H9 (cell line): ENCODE data around the gene UROS. TPM values are rescaled to one million over a fixed set of nuclear protein-coding genes. Genes with fewer than 3 reads are reported as not detected.

Experiments
- DNase-seq: peaks from one replicate; pipeline ENCODE4 v3.0.0-alpha.2; 2017
- H2AFZ ChIP-seq: one replicate; pipeline ENCODE4 v1.6.1; 2013; ENCODE audit warnings: mild to moderate bottlenecking, low read length, control low read depth, moderate library complexity
- H2AK5ac ChIP-seq: 2 replicates; pipeline ENCODE4 v1.6.1; 2013; ENCODE audit warnings: low read length, control low read depth, mixed read lengths; ENCODE audit not compliant: insufficient read length
- H2BK120ac ChIP-seq: one replicate; pipeline ENCODE4 v1.6.1; 2013; ENCODE audit warnings: low read depth, mild to moderate bottlenecking, low read length, control low read depth, inconsistent platforms; ENCODE audit not compliant: poor library complexity, severe bottlenecking
- H2BK12ac ChIP-seq: 2 replicates; pipeline ENCODE4 v1.6.1; 2013; ENCODE audit warnings: low read length, control low read depth, mixed read lengths, low read depth; ENCODE audit not compliant: insufficient read length
- H2BK15ac ChIP-seq: 2 replicates; pipeline ENCODE4 v1.6.1; 2013; ENCODE audit warnings: low read depth, low read length, control low read depth
- H2BK20ac ChIP-seq: one replicate; pipeline ENCODE4 v1.6.1; 2013; ENCODE audit warnings: low read depth, mild to moderate bottlenecking, low read length, control low read depth, inconsistent platforms; ENCODE audit not compliant: poor library complexity, severe bottlenecking
- H2BK5ac ChIP-seq: 2 replicates; pipeline ENCODE4 v1.6.1; 2013; ENCODE audit warnings: low read length, control low read depth, mixed read lengths; ENCODE audit not compliant: insufficient read length
- H3K14ac ChIP-seq: 2 replicates; pipeline ENCODE4 v1.6.1; 2013; ENCODE audit warnings: low read length, control low read depth; ENCODE audit not compliant: insufficient read depth
- H3K18ac ChIP-seq: 2 replicates; pipeline ENCODE4 v1.6.1; 2013; ENCODE audit warnings: low read depth, mild to moderate bottlenecking, mixed read lengths, low read length, control low read depth; ENCODE audit not compliant: insufficient read length
- H3K23ac ChIP-seq: 2 replicates; pipeline ENCODE4 v1.6.1; 2013; ENCODE audit warnings: low read length, control low read depth, mixed read lengths, low read depth; ENCODE audit not compliant: insufficient read length
- H3K23me2 ChIP-seq: 2 replicates; pipeline ENCODE4 v1.6.1; 2013; ENCODE audit warnings: low read depth, mild to moderate bottlenecking, mixed read lengths, low read length, control low read depth; ENCODE audit not compliant: insufficient read length, poor library complexity, severe bottlenecking
- H3K27ac ChIP-seq: 2 replicates; pipeline ENCODE4 v1.5.1; 2013; ENCODE audit warnings: low read length, control low read depth, mixed read lengths, low read depth; ENCODE audit not compliant: insufficient read length
- H3K27me3 ChIP-seq: 2 replicates; pipeline ENCODE4 v1.6.1; 2013; ENCODE audit warnings: low read length, control low read depth, inconsistent platforms; ENCODE audit not compliant: insufficient read depth
- H3K4ac ChIP-seq: 2 replicates; pipeline ENCODE4 v1.6.1; 2013; ENCODE audit warnings: low read depth, mild to moderate bottlenecking, control low read depth, inconsistent platforms, low read length, moderate library complexity
- H3K4me1 ChIP-seq: 2 replicates; pipeline ENCODE4 v1.6.1; 2013; ENCODE audit warnings: low read length, control low read depth, inconsistent platforms; ENCODE audit not compliant: insufficient read depth
- H3K4me2 ChIP-seq: 2 replicates; pipeline ENCODE4 v1.6.1; 2013; ENCODE audit warnings: low read length, control low read depth, mixed read lengths; ENCODE audit not compliant: insufficient read length, insufficient read depth
- H3K56ac ChIP-seq: 2 replicates; pipeline ENCODE4 v1.6.1; 2013; ENCODE audit warnings: low read depth, mild to moderate bottlenecking, mixed read lengths, low read length, control low read depth; ENCODE audit not compliant: insufficient read length
- H3K79me1 ChIP-seq: 2 replicates; pipeline ENCODE4 v1.6.1; 2013; ENCODE audit warnings: low read depth, mild to moderate bottlenecking, moderate library complexity, low read length, control low read depth, inconsistent platforms; ENCODE audit not compliant: insufficient read depth, poor library complexity, severe bottlenecking
- H3K79me2 ChIP-seq: 2 replicates; pipeline ENCODE4 v1.6.1; 2013; ENCODE audit warnings: low read length, control low read depth, inconsistent platforms; ENCODE audit not compliant: insufficient read depth
- H3K9ac ChIP-seq: 2 replicates; pipeline ENCODE4 v1.6.1; 2013; ENCODE audit warnings: low read length, control low read depth, mixed read lengths; ENCODE audit not compliant: insufficient read length; ENCODE audit errors: extremely low read depth
- H3K9me3 ChIP-seq: one replicate; pipeline ENCODE4 v1.6.1; 2013; ENCODE audit warnings: low read depth, low read length, inconsistent platforms; ENCODE audit not compliant: control insufficient read depth
- H3T11ph ChIP-seq: one replicate; pipeline ENCODE4 v1.6.1; 2013; ENCODE audit warnings: mild to moderate bottlenecking, low read length, control low read depth, inconsistent platforms
- H4K20me1 ChIP-seq: one replicate; pipeline ENCODE4 v1.6.1; 2013; ENCODE audit not compliant: control insufficient read depth, insufficient read length, insufficient read depth
- H4K5ac ChIP-seq: 2 replicates; pipeline ENCODE4 v1.6.1; 2013; ENCODE audit warnings: low read depth, mild to moderate bottlenecking, mixed read lengths, low read length, control low read depth; ENCODE audit not compliant: insufficient read length
- H4K8ac ChIP-seq: replicated peaks from 2 replicates; pipeline ENCODE4 v1.6.1; 2013; ENCODE audit warnings: low read length, control low read depth, mixed read lengths, low read depth; ENCODE audit not compliant: insufficient read length
- H4K91ac ChIP-seq: 2 replicates; pipeline ENCODE4 v1.6.1; 2013; ENCODE audit warnings: low read depth, mild to moderate bottlenecking, moderate library complexity, mixed read lengths, low read length, control low read depth; ENCODE audit not compliant: insufficient read length
- H3K27ac Mint-ChIP-seq, 3 experiments: 2 replicates in 2 of 3; 3 replicates in 1 of 3; pipeline ENCODE4 v1.8.0; 2020 to 2021; ENCODE audit warnings: mixed read lengths in 3 of 3, mild to moderate bottlenecking in 1 of 3, moderate library complexity in 1 of 3
- H3K27me3 Mint-ChIP-seq: 2 replicates; pipeline ENCODE4 v1.8.0; 2021; ENCODE audit warnings: low read depth, mild to moderate bottlenecking, moderate library complexity, mixed read lengths
- H3K36me3 Mint-ChIP-seq, 3 experiments: 2 replicates in 2 of 3; 3 replicates in 1 of 3; pipeline ENCODE4 v1.8.0; 2020 to 2021; ENCODE audit warnings: low read depth in 3 of 3, mixed read lengths in 3 of 3; ENCODE audit not compliant: insufficient read depth in 1 of 3
- H3K4me1 Mint-ChIP-seq, 2 experiments: 2 replicates each; pipeline ENCODE4 v1.8.0; 2020; ENCODE audit warnings: mixed read lengths in 2 of 2
- H3K4me3 Mint-ChIP-seq, 2 experiments: 2 replicates in 1 of 2; 3 replicates in 1 of 2; pipeline ENCODE4 v1.8.0; 2020 to 2021; ENCODE audit warnings: mild to moderate bottlenecking in 2 of 2, mixed read lengths in 2 of 2, moderate library complexity in 1 of 2
- H3K9me3 Mint-ChIP-seq, 2 experiments: 2 replicates in 1 of 2; 3 replicates in 1 of 2; pipeline ENCODE4 v1.8.0; 2020; ENCODE audit warnings: mild to moderate bottlenecking in 2 of 2, mixed read lengths in 2 of 2, moderate library complexity in 1 of 2
- CTCF ChIP-seq: fragments of 200-600 bp; sonication (generic); conservative IDR thresholded peaks from 3 replicates; pipeline ENCODE4 v1.8.0; 2021; ENCODE audit warnings: antibody characterized with exemption, mild to moderate bottlenecking
- WGBS: extraction: QIAGEN DNeasy Blood & Tissue Kit; methylation state at CpG from one replicate; pipeline ENCODE4 v1.1.7; 2013; ENCODE audit warnings: missing lambda C conversion rate, low lambda C conversion rate, mixed read lengths; ENCODE audit not compliant: insufficient read length; ENCODE audit errors: extremely low coverage; 5-methylcytosine and 5-hydroxymethylcytosine counted together
- total RNA-seq: library from RNA; stranded (reverse); gene quantifications from 2 replicates; pipeline ENCODE4 v1.2.1, GENCODE V29; 2021

The UROS gene
- total RNA-seq, 1 experiment from 2014 or later = 42.3 TPM

DNA sequence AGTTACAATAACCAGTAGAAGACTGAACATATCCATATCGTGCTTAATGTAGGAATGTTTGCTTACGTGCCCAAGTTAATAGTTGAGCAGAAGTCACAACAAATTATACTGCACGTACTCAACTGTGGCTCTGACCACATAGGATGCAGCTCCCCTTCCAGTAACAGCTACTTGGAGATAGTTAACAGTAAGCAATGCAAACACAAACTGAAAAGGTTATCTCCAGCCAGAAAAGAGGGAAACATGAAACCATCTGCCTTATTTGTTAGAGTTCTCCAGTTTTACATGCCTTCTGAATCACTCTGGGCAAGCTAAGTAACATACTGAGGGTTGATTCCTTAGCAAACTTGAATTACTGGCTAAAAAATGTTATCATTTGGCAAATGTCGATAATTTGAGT is 48.3 kb upstream of the UROS start:
- Mint-ChIP-seq H3K27me3 (no peaks in the 10 kb centered on the region), H3K36me3 (peaks cover 24 to 28% (median 26%) of the 10 kb centered on the region in 3 experiments), H3K27ac (no peak overlapping the region), H3K4me3 (no peak overlapping the region), H3K4me1 (peaks cover 0 to 5% of the 10 kb centered on the region in 2 experiments; a peak in 1 of 4 replicates), H3K9me3 (peaks cover 17 to 19% of the 10 kb centered on the region in 2 experiments)
- H3K14ac ChIP-seq = no peak overlapping the region
- H4K91ac ChIP-seq = no peak overlapping the region
- no peak overlapping the region for H3K9ac ChIP-seq
- DNase-seq = no peak
- no peak overlapping the region for H2BK5ac ChIP-seq
- H2BK12ac ChIP-seq = no peak overlapping the region
- no peak overlapping the region for H2AK5ac ChIP-seq
- H3K56ac ChIP-seq = no peak overlapping the region
- no peaks in the 10 kb centered on the region for H3K23me2 ChIP-seq
- H3K4me1 ChIP-seq = no peaks in the 10 kb centered on the region
- no peak overlapping the region for H2BK15ac ChIP-seq
- H3K27me3 ChIP-seq = no peaks in the 10 kb centered on the region
- H3K18ac ChIP-seq = no peak overlapping the region
- H3K4me2 ChIP-seq = no peak overlapping the region
- H3K23ac ChIP-seq = no peak overlapping the region
- no peak overlapping the region for H3T11ph ChIP-seq
- TF ChIP-seq CTCF = no peak
- H3K9me3 ChIP-seq = peaks cover 9% of the 10 kb centered on the region
- WGBS = no CpG with 5 or more reads among the region's 4 CpGs
- no peak overlapping the region for H2BK120ac ChIP-seq
- no peak overlapping the region for H4K5ac ChIP-seq
- no peak overlapping the region for H3K27ac ChIP-seq
- H4K20me1 ChIP-seq = no peaks in the 10 kb centered on the region
- H3K79me1 ChIP-seq = no peaks in the 10 kb centered on the region
- H3K79me2 ChIP-seq = no peaks in the 10 kb centered on the region
- H3K4ac ChIP-seq = no peak overlapping the region
- H4K8ac ChIP-seq = no peak overlapping the region
- H2AFZ ChIP-seq = no peak overlapping the region
- H2BK20ac ChIP-seq = no peak overlapping the region
